HG03571 (cell line): ENCODE measurements around the gene OR2H1.

Experiments
- ATAC-seq: cut with Tn5 transposase; IDR thresholded peaks from one replicate; pipeline ENCODE4 v1.9.1; 2021; ENCODE audit not compliant: unreplicated experiment

The OR2H1 gene

DNA sequence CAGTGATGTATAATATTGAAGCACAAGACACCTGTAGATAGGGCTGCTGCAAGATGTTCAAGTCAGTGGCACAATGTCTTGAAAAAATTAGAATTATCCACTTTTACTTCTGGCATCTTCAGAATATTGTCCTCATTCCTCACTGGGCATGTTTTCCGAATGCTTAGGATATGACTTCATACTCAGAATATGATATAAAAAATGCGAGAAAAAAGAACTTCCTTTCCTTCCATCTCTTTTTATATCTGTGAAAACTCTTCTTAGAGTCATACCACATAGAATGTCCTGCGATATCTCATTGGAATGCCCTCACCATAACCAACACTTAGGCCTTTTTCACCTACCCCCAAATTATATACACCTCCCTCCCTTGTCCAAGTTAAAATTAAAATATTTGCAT lies 26.2 kb downstream of the OR2H1 start:
- ATAC-seq: no peak

DNA sequence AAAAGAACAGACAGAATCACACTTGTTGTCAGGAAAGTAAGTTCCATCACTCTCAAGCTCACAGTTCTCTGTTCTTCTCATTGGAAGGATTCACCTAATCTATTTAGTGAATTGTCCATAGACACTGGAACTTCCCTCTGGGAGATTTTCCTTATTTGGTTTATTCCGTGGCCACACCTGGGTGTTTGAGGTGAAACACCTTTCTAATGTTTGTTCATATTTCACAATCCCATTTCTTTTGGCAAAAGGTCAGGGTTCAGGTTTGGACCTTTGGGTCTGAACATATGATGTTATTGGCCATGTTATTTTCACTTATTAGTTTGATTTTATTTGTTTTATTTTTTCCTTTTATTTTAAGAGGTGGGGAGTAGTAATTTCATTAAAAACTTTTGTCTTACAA lies 26.8 kb downstream of the OR2H1 start:
- no peak for ATAC-seq

DNA sequence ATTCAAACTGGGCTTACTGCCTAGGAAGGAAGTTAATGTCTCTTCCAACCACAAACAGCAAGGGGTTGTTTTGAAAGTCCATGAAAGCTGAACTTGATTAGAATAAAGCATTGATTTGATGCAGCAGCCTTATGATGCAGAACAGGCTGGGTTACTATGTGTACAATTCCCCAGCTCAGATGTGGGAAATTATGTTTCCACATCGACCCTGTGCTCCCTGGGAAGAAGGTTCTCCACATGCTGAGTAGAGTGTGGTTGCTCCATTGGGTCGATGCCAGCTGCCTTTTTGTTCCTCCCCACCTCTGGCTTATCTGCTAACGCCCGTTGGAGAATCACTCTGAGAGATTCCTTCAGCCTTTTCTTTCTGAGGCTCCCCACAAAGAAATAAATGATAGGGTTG lies 29.6 kb downstream of the OR2H1 start:
- no peak for ATAC-seq

DNA sequence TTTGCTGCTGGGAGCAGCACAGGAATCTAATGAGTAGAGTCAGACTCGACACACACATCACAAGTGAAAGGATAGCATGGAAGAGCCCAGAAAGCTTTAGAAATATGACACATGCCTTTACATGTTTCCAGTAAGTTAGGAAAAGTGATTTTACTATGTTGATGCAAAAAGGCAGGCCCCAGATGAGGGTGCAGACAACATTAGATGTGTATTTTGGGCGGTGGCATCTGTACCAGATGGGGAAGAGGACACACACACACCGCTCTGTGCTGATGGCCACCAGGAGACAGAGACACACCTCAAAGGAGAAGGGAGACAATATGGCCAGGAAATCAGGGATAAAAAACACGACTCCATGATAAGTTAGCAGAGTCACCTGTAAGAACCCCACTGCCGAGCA lies 30.2 kb downstream of the OR2H1 start:
- no peak for ATAC-seq

DNA sequence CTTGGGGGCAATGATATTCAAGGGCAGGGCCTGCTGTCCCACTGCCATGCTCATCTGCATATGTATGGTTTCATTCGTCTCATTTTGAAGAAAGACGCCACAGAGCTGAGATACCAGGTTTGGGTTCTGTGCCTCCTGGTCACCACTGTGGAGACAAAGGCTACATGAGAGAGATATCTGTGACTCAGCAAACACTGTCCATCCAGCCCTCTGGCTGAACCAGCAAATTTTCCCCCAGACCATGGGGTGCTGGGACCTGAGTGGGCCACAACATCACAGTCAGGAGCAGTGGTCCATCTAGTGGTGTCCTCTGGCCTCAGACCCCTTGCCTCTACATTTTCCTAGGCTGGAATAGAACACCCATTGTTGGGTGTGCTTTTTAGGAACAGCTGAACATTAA lies 30.7 kb downstream of the OR2H1 start, which contains the start of gene MAS1L:
Gene MAS1L, minus strand, starts transcription at position 297 of the 400 bp plus-strand sequence. Its CDS starts 54 bp downstream, at position 243.
- no peak for ATAC-seq

DNA sequence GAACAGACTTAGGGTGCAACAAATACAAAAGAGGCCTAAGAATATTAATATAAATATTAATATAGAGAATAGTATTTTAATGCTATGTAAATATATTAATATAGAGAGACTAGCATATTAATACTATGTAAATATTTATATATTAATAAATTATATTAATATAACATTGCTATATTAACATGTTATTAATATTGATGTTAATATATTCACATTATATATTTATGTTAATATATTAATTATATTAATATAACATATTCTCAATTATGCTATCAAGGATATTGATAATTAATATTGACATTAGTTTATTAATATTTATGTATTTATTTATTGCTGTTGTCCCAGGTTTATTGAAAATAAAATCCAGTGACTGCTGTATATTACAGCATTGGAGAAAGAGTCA lies 31.9 kb downstream of the OR2H1 start:
- no peak for ATAC-seq

DNA sequence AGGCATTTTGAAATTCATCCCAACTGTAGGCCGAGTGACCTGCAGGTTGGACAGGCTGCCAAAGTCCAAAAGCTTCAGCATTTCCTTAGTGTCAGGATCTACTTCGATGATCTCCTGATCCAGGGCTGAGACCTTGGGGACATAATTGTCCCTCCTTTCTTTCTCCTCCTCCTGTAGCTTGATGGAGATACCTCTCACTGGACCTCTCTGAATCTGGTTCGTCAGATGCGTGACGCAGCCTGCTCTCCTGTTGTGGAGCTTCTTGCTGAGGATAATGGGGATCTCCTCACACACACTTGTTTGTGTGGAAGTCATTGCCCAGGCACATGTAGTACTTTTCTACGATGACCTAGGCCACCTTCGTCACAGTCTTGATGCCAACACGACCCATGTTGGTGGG lies 32.3 kb downstream of the OR2H1 start:
- no peak for ATAC-seq

DNA sequence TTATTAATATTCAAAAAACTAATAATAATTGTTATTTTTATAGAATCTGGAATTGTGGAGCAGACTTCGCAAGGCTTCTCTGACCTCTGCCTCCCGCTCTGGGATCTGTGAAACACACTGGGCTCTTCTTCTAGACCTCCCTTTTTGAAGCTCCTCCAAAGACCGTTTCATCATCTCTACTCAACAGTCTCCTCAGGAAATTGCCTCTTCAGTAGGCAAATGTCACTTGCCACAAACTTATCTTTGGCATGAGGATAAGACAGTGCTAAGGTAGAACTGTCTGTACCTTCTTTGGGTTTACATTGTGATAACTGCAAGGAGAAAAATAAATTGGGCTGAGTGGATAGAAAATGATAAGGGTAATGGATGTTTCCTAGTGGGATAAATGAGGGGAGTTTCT lies 33.1 kb downstream of the OR2H1 start:
- ATAC-seq: no peak

DNA sequence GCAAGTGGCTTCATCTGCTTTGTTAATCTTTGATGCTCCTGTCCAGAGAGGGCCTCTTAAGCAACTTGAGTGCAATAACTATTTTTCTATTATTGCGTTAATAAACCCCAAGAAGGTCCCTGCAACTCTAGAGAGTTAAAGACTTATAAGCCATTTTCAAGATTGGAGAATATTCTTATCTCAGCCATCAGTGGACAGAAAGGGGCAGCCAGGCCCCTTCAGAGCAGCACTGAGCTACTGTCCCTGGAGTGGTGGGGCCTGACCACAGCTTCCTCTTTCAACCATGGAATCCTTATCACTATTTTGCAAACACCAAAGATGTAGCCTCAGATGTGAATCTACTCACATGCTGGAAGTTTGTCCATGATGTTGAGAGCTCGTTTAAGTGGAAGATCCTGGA lies 33.6 kb downstream of the OR2H1 start:
- ATAC-seq: no peak

DNA sequence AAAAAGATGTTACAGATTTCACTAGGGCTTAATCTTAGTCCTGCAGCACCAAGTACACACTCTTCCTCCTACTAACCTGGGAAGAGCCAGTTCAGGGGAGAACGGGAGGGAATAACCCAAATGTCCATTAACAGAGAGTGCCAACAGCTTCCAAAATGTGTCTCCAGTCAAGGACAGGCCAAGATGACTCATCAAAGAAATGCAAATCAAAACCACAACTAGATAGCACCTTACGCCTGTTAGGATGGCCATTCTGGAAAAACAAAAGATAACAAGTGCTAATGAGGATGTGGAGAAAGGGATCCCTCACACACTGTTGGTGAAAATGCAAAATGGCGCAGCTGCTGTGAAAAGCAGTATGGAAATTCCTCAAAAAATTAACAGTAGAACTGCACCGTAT lies 34.6 kb downstream of the OR2H1 start:
- ATAC-seq: no peak

DNA sequence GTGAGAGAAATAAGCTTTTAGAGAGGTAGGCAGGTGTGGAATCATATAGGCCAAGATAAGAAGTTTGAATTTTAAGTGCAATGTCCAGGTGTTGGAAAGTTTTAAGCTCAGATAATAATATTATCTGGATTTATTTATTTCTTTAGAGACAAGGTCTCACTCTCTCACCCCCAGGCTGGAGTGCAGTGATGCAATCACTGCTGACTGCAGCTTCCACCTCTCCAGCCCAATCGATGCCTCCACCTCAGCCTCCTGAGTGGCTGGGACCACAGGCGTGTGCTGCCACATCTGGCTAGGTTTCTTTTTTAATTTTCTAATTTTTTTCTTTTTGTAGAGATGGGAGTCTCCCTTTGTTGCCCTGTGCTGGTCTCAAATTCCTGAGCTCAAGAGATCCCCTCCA lies 36.3 kb downstream of the OR2H1 start:
- no peak for ATAC-seq

DNA sequence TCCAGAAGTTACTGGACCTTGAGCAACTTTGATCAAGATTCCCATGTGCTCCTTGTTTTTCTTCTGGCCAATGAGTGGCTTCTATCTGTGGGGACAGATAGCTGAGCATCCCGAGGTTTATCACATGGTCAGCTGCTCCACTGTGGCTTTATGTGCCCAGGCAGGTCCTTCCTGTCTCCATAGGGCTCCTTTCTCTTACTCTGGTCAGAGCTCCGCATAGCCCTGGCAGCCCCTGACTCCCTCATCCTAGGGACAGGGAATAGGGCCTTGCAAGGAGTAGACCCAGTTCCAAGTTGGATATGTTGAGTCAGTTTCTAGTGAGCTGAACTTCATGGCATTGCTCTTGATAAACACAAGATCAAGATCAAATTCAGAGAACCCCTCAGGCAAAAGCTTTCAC lies 37.2 kb downstream of the OR2H1 start:
- ATAC-seq: no peak

DNA sequence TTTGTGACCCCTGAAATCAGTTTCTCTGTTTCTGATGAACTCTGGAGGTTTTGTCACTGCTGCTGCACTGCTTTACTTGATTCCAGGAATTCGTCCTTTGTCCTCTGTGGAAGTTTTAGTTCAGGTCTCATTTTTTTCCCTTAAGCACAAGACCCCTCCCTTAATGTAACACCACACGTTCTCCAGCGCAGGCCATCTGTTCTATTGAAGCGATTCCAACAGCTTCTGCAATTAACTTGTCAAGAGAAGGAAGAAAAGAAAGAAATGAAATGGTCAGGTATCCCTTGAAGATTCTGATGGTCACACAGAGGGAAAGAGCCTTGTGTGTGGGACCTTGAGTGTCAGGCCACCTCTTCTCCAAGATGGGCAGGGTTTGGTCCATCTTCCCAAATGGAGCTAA lies 38.6 kb downstream of the OR2H1 start:
- ATAC-seq: no peak

DNA sequence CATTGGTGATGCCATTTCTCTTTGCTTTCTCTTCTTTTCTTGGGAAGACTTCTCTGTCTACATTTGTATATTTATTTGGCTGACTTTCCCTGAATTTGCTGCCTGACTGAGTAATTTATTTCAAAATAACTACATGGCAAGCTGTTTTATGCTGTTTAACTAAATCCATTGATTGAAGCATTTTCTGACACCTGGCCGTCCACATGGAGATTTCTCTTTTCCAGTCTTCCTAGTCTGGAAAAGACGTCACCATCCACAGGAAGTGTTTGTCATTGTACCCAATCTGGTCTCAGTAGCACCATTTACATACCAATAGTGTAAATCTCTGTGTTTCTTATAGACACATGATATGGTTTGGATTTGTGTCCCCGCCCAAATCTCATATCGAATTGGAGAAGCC lies 40.0 kb downstream of the OR2H1 start:
- ATAC-seq: no peak

DNA sequence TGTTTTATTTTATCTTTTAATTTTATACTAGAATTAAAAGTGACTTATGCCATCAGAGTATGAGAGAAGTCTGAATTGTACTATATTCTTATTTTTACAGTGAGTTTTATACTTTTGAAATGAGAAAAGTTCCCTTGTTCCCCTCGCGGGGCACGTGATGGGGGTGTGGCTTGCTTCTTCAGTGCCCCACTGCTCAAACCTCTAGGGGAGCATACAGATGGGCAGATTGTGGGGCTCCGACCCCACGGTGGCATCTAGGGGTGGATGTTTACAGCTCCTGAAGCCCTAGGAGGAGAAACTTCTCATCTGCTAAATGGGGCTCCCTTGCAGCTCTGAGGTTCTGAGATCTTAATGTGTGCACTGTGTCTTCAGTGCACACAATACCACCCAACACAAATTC lies 42.7 kb downstream of the OR2H1 start:
- no peak for ATAC-seq

DNA sequence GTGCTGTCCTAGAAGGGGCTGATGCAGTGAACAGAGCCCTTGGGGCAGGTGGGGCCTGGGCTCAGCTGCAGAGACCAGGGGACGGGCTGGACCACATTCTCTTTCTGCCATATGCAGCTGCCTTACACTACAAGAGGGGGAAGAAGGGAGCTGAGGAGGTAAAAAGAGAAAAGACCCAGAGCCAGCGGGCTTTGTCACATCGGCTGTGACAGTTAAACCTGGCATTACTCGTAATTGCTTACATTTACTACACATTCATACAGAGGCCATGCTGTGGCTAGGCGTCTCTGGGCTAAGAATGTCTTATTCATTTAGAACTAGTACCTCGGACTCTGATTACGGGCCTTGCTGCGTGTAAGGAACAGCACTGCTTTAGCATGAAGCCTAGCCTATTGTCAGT lies 43.6 kb downstream of the OR2H1 start:
- no peak for ATAC-seq

DNA sequence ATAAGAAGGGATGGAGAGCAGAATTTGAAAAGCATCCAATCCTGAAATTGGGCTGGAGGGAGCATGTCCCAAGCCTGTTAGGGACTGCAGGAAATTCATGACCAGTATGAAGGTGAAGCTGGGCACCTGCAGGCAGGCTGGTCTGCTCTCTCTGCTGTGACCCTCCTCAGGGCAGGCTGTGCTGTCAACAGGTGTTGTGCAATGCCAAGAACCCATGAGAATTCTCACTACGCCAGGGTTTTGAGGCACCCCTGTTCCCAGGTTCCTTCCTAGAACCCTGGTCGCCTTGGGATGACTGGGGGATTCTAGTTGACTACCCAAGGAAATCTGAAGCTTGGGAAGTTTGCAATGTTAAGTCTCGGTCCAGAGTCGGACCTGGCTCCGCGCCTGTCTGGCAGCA lies 44.2 kb downstream of the OR2H1 start:
- ATAC-seq: no peak

DNA sequence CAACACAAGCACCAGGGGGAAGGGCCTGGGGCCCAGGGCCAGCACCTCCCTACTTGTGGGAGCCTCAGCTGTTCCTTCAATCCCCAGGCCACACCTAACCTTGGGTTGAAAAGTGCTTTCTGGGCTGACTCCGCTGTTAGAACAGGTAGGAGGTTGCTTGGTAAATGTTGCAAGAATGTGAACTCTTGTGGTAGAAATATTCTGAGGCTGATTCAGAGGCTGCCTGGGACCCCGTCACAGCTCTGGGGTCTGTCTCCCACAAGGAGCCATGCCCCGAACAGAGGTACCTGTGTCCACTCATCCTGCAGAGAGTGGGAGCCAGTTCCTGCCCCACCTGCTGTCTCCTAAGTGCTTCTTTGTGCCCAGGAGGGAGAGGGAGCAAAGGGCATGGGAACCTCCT lies 45.2 kb downstream of the OR2H1 start:
- ATAC-seq: no peak

DNA sequence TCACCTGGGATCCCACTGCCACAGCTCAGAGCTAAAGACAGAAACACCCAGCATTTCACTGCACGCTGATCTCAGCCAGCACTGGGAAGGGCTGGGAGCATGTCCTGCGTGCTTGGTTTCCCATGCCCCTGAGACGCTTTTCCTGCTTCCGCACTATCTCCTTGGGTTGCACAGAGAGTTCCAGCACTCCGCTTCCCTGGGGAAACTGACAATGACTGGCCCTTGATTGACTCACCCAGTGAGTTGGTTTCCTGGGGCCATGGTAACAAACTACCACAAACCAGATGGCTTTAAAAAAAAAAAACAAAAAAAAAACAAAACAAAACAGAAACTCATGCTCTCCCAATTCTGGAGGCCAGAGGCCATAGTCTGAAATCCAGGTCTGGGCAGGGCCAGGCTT lies 45.6 kb downstream of the OR2H1 start:
- no peak for ATAC-seq

DNA sequence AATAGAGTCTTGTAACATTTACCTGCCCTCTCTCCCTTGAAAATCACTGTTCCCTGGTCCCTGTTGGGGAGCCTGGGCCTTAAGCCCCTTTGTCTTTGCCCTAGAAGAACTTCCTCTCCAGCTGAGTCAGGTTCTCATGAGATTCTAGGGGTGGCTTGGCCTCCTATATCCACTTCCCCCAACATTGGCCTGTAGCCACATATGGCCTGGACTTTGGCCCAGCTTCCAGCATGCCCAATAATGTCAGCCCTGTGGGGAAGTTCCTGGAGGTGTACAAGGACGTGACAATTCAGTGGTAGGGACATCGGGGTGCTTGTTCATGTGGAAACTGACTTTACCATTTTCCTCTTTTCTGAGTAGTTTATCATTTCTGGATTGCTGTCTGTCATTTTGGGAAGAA lies 48.0 kb downstream of the OR2H1 start:
- no peak for ATAC-seq

DNA sequence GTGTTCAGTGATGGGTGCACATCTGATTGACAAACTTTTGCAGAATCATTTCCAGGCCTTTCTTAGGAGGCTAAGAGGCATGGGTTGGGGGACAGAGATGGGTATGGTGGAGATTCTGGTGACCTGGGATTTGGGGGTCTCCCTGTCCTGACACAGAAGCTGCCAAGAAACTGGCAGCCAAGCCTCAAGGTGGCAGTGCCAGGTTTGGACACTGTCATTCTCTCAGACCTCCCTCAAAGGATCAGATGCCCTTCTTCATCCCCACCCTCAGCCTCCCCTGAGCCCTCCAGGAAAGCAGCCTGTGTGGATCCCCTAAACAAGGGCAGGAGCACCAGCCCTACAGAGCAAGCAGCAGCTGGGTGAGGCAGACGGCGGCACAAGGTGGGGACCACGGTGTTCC lies 48.9 kb downstream of the OR2H1 start:
- no peak for ATAC-seq

DNA sequence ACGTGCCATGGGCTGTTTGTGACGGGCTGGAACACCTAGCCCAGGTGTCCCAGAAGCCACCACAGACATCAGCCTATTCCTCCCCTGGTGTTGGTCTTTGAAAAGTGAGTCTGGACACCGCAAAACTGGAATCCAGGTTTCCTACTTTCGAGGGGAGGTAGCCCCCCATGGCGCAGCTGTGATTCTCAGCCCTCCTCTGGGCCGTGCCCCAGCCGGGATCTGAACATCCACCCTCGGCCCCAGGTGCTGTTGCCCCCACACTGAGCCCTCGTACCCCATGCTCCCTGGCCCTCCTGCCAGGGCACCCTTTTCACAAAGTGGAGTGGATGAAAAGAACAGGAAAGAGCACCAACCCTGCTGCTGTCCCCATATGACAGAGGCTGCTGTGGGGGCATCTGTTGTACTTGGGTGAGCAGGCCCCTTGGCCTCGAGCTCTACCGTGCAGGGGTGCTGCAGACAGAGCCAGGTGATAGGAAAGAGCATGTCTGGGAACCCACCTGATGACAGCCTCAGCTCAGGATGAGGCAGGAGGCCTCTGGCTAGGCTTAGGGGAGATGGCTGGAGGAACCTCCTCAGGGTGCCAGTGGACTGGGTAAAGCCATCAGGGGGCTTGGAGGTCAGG lies 49.6 kb downstream of the OR2H1 start:
- no peak for ATAC-seq

DNA sequence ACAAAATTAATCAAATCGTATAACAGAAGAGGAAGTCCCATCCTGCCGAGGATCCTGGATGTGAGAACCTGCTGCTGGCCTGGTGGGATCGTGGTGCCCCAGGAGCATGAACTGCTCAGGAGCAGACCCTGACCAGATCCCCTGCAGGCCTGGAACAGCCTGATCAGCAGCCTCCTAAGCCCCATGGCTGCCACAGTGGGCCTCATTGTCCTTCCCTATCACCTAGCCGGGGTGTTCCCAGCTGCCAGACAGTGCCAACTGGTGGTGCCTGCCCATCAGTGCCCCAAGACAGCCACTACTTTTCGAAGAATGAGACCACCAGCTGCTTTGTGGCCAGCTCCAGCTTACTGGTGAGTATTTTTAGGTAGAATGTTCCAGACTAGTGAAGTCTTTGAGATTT lies 50.4 kb downstream of the OR2H1 start:
- ATAC-seq: no peak

DNA sequence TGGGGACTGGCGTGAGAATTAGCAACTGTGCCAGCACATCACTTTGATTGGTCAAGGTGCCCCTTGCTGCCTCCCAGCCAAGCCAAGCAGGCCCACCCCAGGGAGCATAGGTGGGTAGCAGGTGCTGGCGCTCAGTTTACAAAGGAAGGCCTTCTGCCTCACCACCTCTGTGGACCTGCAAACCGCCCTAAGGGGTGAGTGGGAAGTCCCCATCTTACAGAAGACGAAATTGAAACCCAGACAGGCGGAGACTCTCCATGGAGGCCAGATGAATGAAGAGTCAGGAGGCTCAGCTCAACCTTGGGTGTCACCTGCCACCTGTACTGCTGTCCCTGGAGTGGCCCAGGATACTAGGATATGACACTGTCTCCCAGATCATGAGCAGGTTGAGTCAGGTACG lies 52.3 kb downstream of the OR2H1 start:
- no peak for ATAC-seq
